Measurements from ENCODE around the gene CARMIL3.

- TF ChIP-seq CTCF (IDR thresholded peaks at IDR 0.05; ENCODE audit: insufficient read depth, low read depth, low read length): no peak
- TF ChIP-seq EZH2 (IDR thresholded peaks at IDR 0.05; ENCODE audit: insufficient read depth, low read length): no peak
These were observed 55.0 kb downstream of the CARMIL3 start for GRCh38 chr14:24106672-24107271.

Measured in astrocyte (in vitro differentiated cells and primary cell).